Calu3 (cell line): ENCODE data around the gene DTX1. TPM values are rescaled to one million over a fixed set of nuclear protein-coding genes. Genes with fewer than 3 reads are reported as not detected.
A peak's percentile ranks its signal among the peaks of the same experiment; 100 is the strongest.

ENCODE experiments used
- BruUV-seq: library from RNA; stranded (reverse); fragments of 400-500 nt; replicated peaks from 2 replicates; lab custom pipeline; 2021; lab: Mats Ljungman, UMichigan
- CTCF ChIA-PET: fragments of 300-600 bp; sonication (Branson Sonifier 250); formaldehyde crosslinking; loops from one replicate; lab custom pipeline; 2022; ENCODE audit warnings: antibody characterized with exemption; lab: Charles Lee
- DNase-seq: peaks from one replicate; pipeline ENCODE4 v3.0.0; 2022
- H3K27ac Mint-ChIP-seq: one replicate; pipeline ENCODE4 v1.8.0; 2022; ENCODE audit warnings: mixed read lengths; ENCODE audit not compliant: unreplicated experiment
- H3K27me3 Mint-ChIP-seq: one replicate; pipeline ENCODE4 v1.8.0; 2022; ENCODE audit warnings: mixed read lengths; ENCODE audit not compliant: unreplicated experiment
- H3K36me3 Mint-ChIP-seq: one replicate; pipeline ENCODE4 v1.8.0; 2022; ENCODE audit warnings: mild to moderate bottlenecking, moderate library complexity, mixed read lengths; ENCODE audit not compliant: insufficient read depth, unreplicated experiment
- H3K4me1 Mint-ChIP-seq: one replicate; pipeline ENCODE4 v1.8.0; 2022; ENCODE audit warnings: mild to moderate bottlenecking, low read depth, mixed read lengths; ENCODE audit not compliant: unreplicated experiment
- H3K4me3 Mint-ChIP-seq: one replicate; pipeline ENCODE4 v1.8.0; 2022; ENCODE audit warnings: mild to moderate bottlenecking, low read depth, moderate library complexity, mixed read lengths; ENCODE audit not compliant: unreplicated experiment
- H3K9me3 Mint-ChIP-seq: one replicate; pipeline ENCODE4 v1.8.0; 2022; ENCODE audit warnings: low read depth, mixed read lengths; ENCODE audit not compliant: unreplicated experiment
- CTCF ChIP-seq: fragments of 200-600 bp; IDR thresholded peaks from one replicate; pipeline ENCODE4 v1.8.0; 2022; ENCODE audit warnings: antibody characterized with exemption; ENCODE audit not compliant: unreplicated experiment
- intact Hi-C: fragments of 100-400 bp; cut with micrococcal nuclease; formaldehyde crosslinking; loops from one replicate; pipeline ENCODE4 v1.10.0; 2022; ENCODE audit not compliant: unreplicated experiment
- total RNA-seq: library from RNA; stranded (reverse); gene quantifications from 2 replicates; pipeline ENCODE4 v1.2.3, GENCODE V29; 2022

Gene DTX1
- total RNA-seq, 1 experiment from 2014 or later, result not detected

GRCh38 chr12:113094738-113095137, 38.2 kb downstream of the DTX1 start:
- Mint-ChIP-seq H3K9me3 (no peaks in the 10 kb centered on the region), H3K27me3 (peaks cover 28% of the 10 kb centered on the region), H3K4me3 (no peak overlapping the region), H3K36me3 (peaks cover 46% of the 10 kb centered on the region), H3K27ac (no peak overlapping the region), H3K4me1 (peaks cover 23% of the 10 kb centered on the region)
- TF ChIP-seq CTCF, result no peak
- CTCF ChIA-PET, result interaction anchor here (0.6 kb wide), 2 partner anchors 9 to 53 kb away, joined by 6 to 8 read pairs; no protein-coding TSS in a partner anchor
- intact Hi-C loops, result loop anchor here (5.0 kb wide), 1 partner anchor 102 kb away; no protein-coding TSS in a partner anchor
- BruUV-seq, result no TSS peak
- DNase-seq, result no peak

GRCh38 chr12:113095405-113095804, 38.9 kb downstream of the DTX1 start:
- no peak for TF ChIP-seq CTCF
- intact Hi-C loops, result loop anchor here (5.0 kb wide), 1 partner anchor 103 kb away; no protein-coding TSS in a partner anchor
- peak overlapping the region; percentile 78 for H3K27ac Mint-ChIP-seq
- H3K36me3 Mint-ChIP-seq, result peaks cover 52% of the 10 kb centered on the region
- H3K4me1 Mint-ChIP-seq, result peaks cover 23% of the 10 kb centered on the region
- no peak for DNase-seq
- no TSS peak for BruUV-seq
- H3K4me3 Mint-ChIP-seq, result no peak overlapping the region
- CTCF ChIA-PET, result no interaction called here
- peaks cover 21% of the 10 kb centered on the region for H3K27me3 Mint-ChIP-seq
- no peaks in the 10 kb centered on the region for H3K9me3 Mint-ChIP-seq

- Mint-ChIP-seq H3K9me3 (no peaks in the 10 kb centered on the region), H3K4me3 (no peak overlapping the region), H3K27ac (no peak overlapping the region), H3K27me3 (peaks cover 6% of the 10 kb centered on the region), H3K36me3 (peaks cover 54% of the 10 kb centered on the region), H3K4me1 (peaks cover 23% of the 10 kb centered on the region)
- TF ChIP-seq CTCF, result no peak
- TSS peak; percentile 1 for BruUV-seq
- CTCF ChIA-PET, result interaction anchor here (0.7 to 1.9 kb wide), 2 partner anchors 56 to 108 kb away, joined by 3 to 4 read pairs; no protein-coding TSS in a partner anchor
- intact Hi-C loops, result loop anchor here (5.0 kb wide), 1 partner anchor 105 kb away; no protein-coding TSS in a partner anchor
- no peak for DNase-seq
Observed at GRCh38 chr12:113096675-113097461, 40.3 kb downstream of the DTX1 start.

GRCh38 chr12:113097716-113098440, 41.3 kb downstream of the DTX1 start:
- Mint-ChIP-seq H3K36me3 (peaks cover 58% of the 10 kb centered on the region), H3K9me3 (no peaks in the 10 kb centered on the region), H3K4me1 (peaks cover 18% of the 10 kb centered on the region), H3K27ac (peak overlapping the region; percentile 91), H3K4me3 (peak overlapping the region; percentile 19), H3K27me3 (no peaks in the 10 kb centered on the region)
- CTCF ChIA-PET, result interaction anchor here (1.8 to 1.9 kb wide), 2 partner anchors 55 to 105 kb away, joined by 4 to 10 read pairs; no protein-coding TSS in a partner anchor
- intact Hi-C loops, result loop anchor here (1.0 to 5.0 kb wide), 4 partner anchors 39 to 106 kb away; no protein-coding TSS in a partner anchor
- BruUV-seq, result no TSS peak
- DNase-seq, result no peak
- no peak for TF ChIP-seq CTCF
